ENCODE data around the gene GP1BA. TPM values are rescaled to one million over a fixed set of nuclear protein-coding genes. Genes with fewer than 3 reads are reported as not detected.

The GP1BA gene
- total RNA-seq, 2 donors from 2014 or later = not detected

DNA sequence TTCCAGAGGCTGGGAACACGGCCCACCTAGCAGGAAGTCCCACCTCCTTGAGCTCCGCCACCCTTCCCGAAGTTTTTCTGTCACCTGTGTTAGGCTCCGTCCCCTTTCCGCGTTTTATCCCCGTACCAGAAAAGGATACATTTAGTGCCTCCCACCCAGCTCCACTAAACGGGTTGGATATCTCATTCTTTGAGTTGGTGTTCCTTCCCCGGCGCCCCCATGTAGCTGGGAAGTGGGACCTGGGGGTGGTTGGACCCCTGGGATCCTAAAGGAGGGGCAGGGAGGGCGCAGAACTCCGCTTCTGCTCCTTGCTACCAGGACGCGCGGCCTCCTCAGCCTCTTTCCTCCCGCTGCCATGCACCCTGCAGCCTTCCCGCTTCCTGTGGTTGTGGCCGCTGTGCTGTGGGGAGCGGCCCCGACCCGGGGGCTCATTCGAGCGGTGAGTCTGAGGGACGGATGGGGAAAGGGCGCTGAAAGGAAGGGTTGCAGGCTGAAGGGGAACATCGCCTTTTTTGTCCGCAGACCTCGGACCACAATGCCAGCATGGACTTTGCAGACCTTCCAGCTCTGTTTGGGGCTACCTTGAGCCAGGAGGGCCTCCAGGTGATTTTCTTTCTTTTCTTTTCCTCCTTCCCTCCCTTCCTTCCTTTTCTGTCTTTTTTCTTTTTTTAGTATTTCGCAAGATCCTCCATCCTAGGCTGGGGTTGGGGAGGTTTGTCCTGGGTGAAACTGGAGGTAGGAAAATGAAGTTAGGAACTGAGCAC is 8.7 kb downstream of the GP1BA start:
- peak; percentile 84 for DNase-seq (ENCODE audit: low spot score)
- intact Hi-C loops (cut with DNase I) = no loop called here
- H3K4me1 ChIP-seq (replicated peaks) = peaks cover 17% of the 10 kb centered on the region
- H3K36me3 ChIP-seq = peaks cover 0 to 10% of the 10 kb centered on the region in 2 donors
- no peaks in the 10 kb centered on the region for H3K27me3 ChIP-seq (replicated peaks; ENCODE audit: insufficient read depth)
- H3K9me3 ChIP-seq = no peaks in the 10 kb centered on the region
- under 1% methylated on average over 29 of the region's 29 CpGs for WGBS
- peak overlapping the region; percentile 85 to 95 for H3K27ac ChIP-seq
- H3K4me3 ChIP-seq = peak overlapping the region; percentile 75 to 82
- TF ChIP-seq POLR2A (IDR thresholded peaks at IDR 0.05) = no peak

- Histone ChIP-seq H3K27me3 (replicated peaks; ENCODE audit: insufficient read depth) (no peaks in the 10 kb centered on the region), H3K4me3 (peak overlapping the region; percentile 75 to 82), H3K27ac (peak overlapping the region; percentile 85 to 95), H3K36me3 (peaks cover 0 to 10% of the 10 kb centered on the region in 2 donors), H3K9me3 (no peaks in the 10 kb centered on the region), H3K4me1 (replicated peaks) (peaks cover 22% of the 10 kb centered on the region)
- intact Hi-C loops (cut with DNase I) = no loop called here
- TF ChIP-seq, protein P1, sequence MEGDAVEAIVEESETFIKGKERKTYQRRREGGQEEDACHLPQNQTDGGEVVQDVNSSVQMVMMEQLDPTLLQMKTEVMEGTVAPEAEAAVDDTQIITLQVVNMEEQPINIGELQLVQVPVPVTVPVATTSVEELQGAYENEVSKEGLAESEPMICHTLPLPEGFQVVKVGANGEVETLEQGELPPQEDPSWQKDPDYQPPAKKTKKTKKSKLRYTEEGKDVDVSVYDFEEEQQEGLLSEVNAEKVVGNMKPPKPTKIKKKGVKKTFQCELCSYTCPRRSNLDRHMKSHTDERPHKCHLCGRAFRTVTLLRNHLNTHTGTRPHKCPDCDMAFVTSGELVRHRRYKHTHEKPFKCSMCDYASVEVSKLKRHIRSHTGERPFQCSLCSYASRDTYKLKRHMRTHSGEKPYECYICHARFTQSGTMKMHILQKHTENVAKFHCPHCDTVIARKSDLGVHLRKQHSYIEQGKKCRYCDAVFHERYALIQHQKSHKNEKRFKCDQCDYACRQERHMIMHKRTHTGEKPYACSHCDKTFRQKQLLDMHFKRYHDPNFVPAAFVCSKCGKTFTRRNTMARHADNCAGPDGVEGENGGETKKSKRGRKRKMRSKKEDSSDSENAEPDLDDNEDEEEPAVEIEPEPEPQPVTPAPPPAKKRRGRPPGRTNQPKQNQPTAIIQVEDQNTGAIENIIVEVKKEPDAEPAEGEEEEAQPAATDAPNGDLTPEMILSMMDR (IDR thresholded peaks at IDR 0.05) = no peak
- no peak for TF ChIP-seq POLR2AphosphoS5 (IDR thresholded peaks at IDR 0.05)
- TF ChIP-seq POLR2A (IDR thresholded peaks at IDR 0.05) = no peak
- WGBS = 53% methylated on average over 4 of the region's 4 CpGs
- no peak for DNase-seq (ENCODE audit: low spot score)
Observed at GRCh38 chr17:4941319-4941610, 9.2 kb downstream of the GP1BA start.

DNA sequence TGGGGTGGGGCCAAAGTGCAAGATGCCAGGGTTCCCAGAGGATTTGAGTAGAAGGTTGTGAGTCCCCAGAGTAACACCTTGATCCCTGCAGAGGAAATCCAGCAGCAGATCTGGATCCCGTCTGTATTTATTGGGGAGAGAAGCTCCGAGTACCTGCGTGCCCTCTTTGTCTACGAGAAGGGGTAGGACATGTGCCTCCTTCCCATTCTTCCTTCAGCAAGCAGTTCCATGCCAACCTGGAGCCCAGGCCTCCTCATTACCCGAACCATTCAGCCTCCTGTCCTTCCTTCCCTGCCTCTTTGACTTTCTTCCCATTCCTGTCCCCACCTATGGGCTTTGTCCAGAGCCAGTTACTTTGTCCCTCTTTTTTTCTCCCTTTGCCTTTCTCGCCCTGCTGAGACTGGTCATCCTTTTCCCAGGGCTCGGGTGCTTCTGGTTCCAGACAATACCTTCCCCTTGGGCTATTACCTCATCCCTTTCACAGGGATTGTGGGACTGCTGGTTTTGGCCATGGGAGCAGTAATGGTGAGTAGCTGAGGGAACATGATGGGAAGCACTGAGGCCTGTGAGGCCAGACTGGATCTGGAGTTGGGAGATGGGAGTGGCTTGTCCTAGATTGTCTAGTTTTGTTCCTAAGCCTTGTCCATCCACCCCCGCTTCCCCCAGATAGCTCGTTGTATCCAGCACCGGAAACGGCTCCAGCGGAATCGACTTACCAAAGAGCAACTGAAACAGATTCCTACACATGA is 10.9 kb downstream of the GP1BA start:
- Histone ChIP-seq H3K36me3 (peaks cover 0 to 5% of the 10 kb centered on the region in 2 donors), H3K27ac (no peak overlapping the region), H3K27me3 (replicated peaks; ENCODE audit: insufficient read depth) (no peaks in the 10 kb centered on the region), H3K4me3 (no peak overlapping the region), H3K4me1 (replicated peaks) (peaks cover 27% of the 10 kb centered on the region), H3K9me3 (no peaks in the 10 kb centered on the region)
- WGBS = 72% methylated on average over 13 of the region's 13 CpGs
- intact Hi-C loops (cut with DNase I) = no loop called here
- TF ChIP-seq, protein P1 (IDR thresholded peaks at IDR 0.05) = no peak
- TF ChIP-seq POLR2A (IDR thresholded peaks at IDR 0.05) = no peak
- TF ChIP-seq POLR2AphosphoS5 (IDR thresholded peaks at IDR 0.05) = no peak
- no peak for DNase-seq (ENCODE audit: low spot score)

- Histone ChIP-seq H3K27ac (no peak overlapping the region), H3K36me3 (peaks cover 0 to 5% of the 10 kb centered on the region in 2 donors), H3K27me3 (replicated peaks; ENCODE audit: insufficient read depth) (no peaks in the 10 kb centered on the region), H3K4me1 (replicated peaks) (peaks cover 20% of the 10 kb centered on the region), H3K4me3 (no peak overlapping the region), H3K9me3 (no peaks in the 10 kb centered on the region)
- TF ChIP-seq POLR2A (IDR thresholded peaks at IDR 0.05) (no peak), POLR2AphosphoS5 (IDR thresholded peaks at IDR 0.05) (no peak)
- TF ChIP-seq, protein P1 (IDR thresholded peaks at IDR 0.05) = no peak
- WGBS = 32% methylated on average over 3 of the region's 3 CpGs
- no peak for DNase-seq (ENCODE audit: low spot score)
- intact Hi-C loops (cut with DNase I) = no loop called here
Observed at GRCh38 chr17:4944163-4944553, 12.1 kb downstream of the GP1BA start.

DNA sequence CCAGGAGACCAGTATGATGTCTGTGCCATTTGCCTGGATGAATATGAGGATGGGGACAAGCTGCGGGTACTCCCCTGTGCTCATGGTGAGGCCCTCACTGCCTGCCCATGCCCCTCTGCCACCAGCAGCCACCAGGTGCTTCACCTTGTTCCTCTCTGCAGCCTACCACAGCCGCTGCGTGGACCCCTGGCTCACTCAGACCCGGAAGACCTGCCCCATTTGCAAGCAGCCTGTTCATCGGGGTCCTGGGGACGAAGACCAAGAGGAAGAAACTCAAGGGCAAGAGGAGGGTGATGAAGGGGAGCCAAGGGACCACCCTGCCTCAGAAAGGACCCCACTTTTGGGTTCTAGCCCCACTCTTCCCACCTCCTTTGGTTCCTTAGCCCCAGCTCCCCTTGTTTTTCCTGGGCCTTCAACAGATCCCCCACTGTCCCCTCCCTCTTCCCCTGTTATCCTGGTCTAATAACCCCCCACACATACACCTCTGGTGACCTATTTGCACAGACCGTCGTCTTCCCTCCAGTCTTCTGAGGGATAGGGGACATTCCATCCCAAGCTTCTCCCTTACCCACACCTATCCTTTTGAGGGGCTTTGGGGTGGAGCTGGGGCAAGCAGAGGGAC is 12.6 kb downstream of the GP1BA start:
- H3K27me3 ChIP-seq (replicated peaks; ENCODE audit: insufficient read depth) = no peaks in the 10 kb centered on the region
- intact Hi-C loops (cut with DNase I) = loop anchor here (5.0 kb wide), 1 partner anchor 43 kb away; the partner anchor contains the start of gene CAMTA2
- DNase-seq (ENCODE audit: low spot score) = no peak
- TF ChIP-seq POLR2AphosphoS5 (IDR thresholded peaks at IDR 0.05) (no peak), POLR2A (IDR thresholded peaks at IDR 0.05) (no peak)
- TF ChIP-seq, protein P1 (IDR thresholded peaks at IDR 0.05) = no peak
- no peak overlapping the region for H3K4me3 ChIP-seq
- H3K9me3 ChIP-seq = no peaks in the 10 kb centered on the region
- 53% methylated on average over 8 of the region's 8 CpGs for WGBS
- peaks cover 20% of the 10 kb centered on the region for H3K4me1 ChIP-seq (replicated peaks)
- H3K36me3 ChIP-seq = peaks cover 0 to 5% of the 10 kb centered on the region in 2 donors
- peak overlapping the region in 1 of 2 donors; percentile 96 for H3K27ac ChIP-seq

All from prostate gland (tissue), 2 donors.